HFFc6 (cell line): ENCODE measurements around the gene PDSS1. TPM values are rescaled to one million over a fixed set of nuclear protein-coding genes. Genes with fewer than 3 reads are reported as not detected.

Source experiments
- DNase-seq: peaks from one replicate; pipeline ENCODE4 v3.0.0-alpha.2; 2018
- H3K27ac Mint-ChIP-seq: 2 replicates; pipeline ENCODE4 v1.8.0; 2020; ENCODE audit warnings: mild to moderate bottlenecking, mixed read lengths
- H3K27me3 Mint-ChIP-seq: 2 replicates; pipeline ENCODE4 v1.8.0; 2021; ENCODE audit warnings: mild to moderate bottlenecking, moderate library complexity, mixed read lengths; ENCODE audit not compliant: insufficient read depth
- H3K36me3 Mint-ChIP-seq: 2 replicates; pipeline ENCODE4 v1.8.0; 2021; ENCODE audit warnings: low read depth, mixed read lengths
- H3K4me1 Mint-ChIP-seq: 2 replicates; pipeline ENCODE4 v1.8.0; 2020; ENCODE audit warnings: low read depth, mixed read lengths
- H3K4me3 Mint-ChIP-seq: 2 replicates; pipeline ENCODE4 v1.8.0; 2020; ENCODE audit warnings: mild to moderate bottlenecking, moderate library complexity, mixed read lengths
- H3K9me3 Mint-ChIP-seq: 2 replicates; pipeline ENCODE4 v1.8.0; 2020; ENCODE audit warnings: mild to moderate bottlenecking, mixed read lengths
- CTCF ChIP-seq: fragments of 200-600 bp; sonication (generic); IDR thresholded peaks from 2 replicates; pipeline ENCODE4 v1.5.0; 2021; ENCODE audit warnings: antibody characterized with exemption, mild to moderate bottlenecking
- total RNA-seq, 6 experiments: library from RNA; stranded (reverse); fragmentation: NEBNext Ultra II Directional; extraction: Animal tissue kit (Norgen Biotek cat#: 25700); gene quantifications; 2 replicates in 1 of 6; 3 replicates in 5 of 6; pipeline ENCODE4 v1.2.3, GENCODE V29; 2021

PDSS1 gene
- total RNA-seq, 6 experiments from 2014 or later: 5.0 to 9.7 (median 7.5) TPM

- Mint-ChIP-seq H3K4me3 (peak overlapping the region; percentile 94), H3K27me3 (no peaks in the 10 kb centered on the region), H3K27ac (peak overlapping the region; percentile 89), H3K9me3 (no peaks in the 10 kb centered on the region), H3K36me3 (peaks cover 10% of the 10 kb centered on the region; the same call in 1 of the 2 replicates), H3K4me1 (peaks cover 42% of the 10 kb centered on the region)
- no peak for DNase-seq
- TF ChIP-seq CTCF: no peak
Measured at GRCh38 chr10:26696786-26697162, 727 bp upstream of the PDSS1 start.

- no peak for DNase-seq
- H3K4me3 Mint-ChIP-seq: peak overlapping the region; percentile 94
- H3K4me1 Mint-ChIP-seq: peaks cover 54% of the 10 kb centered on the region
- TF ChIP-seq CTCF: no peak
- peaks cover 18% of the 10 kb centered on the region for H3K36me3 Mint-ChIP-seq
- peak overlapping the region; percentile 53 for H3K27ac Mint-ChIP-seq
- no peaks in the 10 kb centered on the region for H3K9me3 Mint-ChIP-seq
- H3K27me3 Mint-ChIP-seq: no peaks in the 10 kb centered on the region
Measured at GRCh38 chr10:26697922-26698608, 564 bp downstream of the PDSS1 start.

GRCh38 chr10:26698909-26699308 lies 1.4 kb downstream of the PDSS1 start:
- peak overlapping the region; percentile 94 for H3K4me3 Mint-ChIP-seq
- DNase-seq: no peak
- H3K4me1 Mint-ChIP-seq: peaks cover 56% of the 10 kb centered on the region
- H3K36me3 Mint-ChIP-seq: peaks cover 18% of the 10 kb centered on the region
- no peaks in the 10 kb centered on the region for H3K9me3 Mint-ChIP-seq
- no peaks in the 10 kb centered on the region for H3K27me3 Mint-ChIP-seq
- TF ChIP-seq CTCF: no peak
- peak overlapping the region; percentile 18; the same call in 1 of the 2 replicates for H3K27ac Mint-ChIP-seq

DNA sequence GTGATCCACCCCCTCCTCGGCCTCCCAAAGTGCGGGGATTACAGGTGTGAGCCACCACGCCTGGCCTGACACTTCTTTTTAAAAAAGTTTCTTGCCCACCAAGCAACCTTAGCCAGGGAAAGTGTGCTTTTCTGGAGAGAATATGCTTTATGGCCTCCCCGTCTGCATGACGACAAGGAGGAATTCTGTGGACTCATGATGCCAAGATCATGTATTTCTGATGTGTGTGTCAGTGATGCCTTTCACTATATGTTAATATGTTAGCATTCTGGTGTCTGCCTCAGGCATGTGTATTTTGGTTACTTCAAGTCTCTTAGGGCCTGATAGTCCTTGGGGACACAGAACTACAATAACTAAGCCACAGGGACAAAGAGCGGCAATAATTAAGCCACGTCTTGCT lies 2.1 kb downstream of the PDSS1 start:
- H3K9me3 Mint-ChIP-seq: no peaks in the 10 kb centered on the region
- peaks cover 50% of the 10 kb centered on the region for H3K4me1 Mint-ChIP-seq
- TF ChIP-seq CTCF: no peak
- no peak overlapping the region for H3K27ac Mint-ChIP-seq
- no peaks in the 10 kb centered on the region for H3K27me3 Mint-ChIP-seq
- DNase-seq: no peak
- no peak overlapping the region for H3K4me3 Mint-ChIP-seq
- peaks cover 18% of the 10 kb centered on the region for H3K36me3 Mint-ChIP-seq

DNA sequence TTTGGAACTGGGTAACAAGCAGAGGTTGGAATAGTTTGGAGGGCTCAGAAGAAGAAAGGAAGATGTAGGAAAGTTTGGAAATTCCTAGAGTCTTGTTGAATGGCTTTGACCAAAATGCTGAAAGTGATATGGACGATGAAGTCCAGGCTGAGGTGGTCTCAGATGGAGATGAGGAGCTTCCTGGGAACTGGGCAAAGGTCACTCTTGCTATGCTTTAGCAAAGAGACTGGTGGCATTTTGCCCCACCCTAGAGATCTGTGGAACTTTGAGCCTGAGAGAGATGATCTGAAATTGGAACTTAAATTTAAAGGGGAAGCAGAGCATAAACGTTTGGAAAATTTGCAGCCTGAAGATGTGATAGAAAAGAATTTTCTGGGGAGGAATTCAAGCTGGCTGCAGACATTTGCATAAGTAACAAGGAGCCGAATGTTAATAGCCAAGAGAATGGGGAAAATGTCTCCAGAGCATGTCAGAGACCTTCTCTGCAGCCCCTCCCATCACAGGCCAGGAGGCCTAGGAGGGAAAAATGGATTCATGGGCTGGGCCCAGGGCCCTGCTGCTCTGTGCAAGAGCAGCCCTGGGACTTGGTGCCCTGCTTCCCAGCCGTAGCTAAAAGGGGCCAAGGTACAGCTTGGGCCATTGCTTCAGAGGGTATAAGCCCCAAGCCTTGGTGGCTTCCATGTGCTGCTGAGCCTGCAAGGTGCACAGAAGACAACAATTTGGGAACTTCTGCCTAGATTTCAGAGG lies 3.6 kb downstream of the PDSS1 start:
- H3K27me3 Mint-ChIP-seq: no peaks in the 10 kb centered on the region
- TF ChIP-seq CTCF: no peak
- H3K4me1 Mint-ChIP-seq: peaks cover 41% of the 10 kb centered on the region
- no peak overlapping the region for H3K27ac Mint-ChIP-seq
- DNase-seq: no peak
- H3K4me3 Mint-ChIP-seq: no peak overlapping the region
- H3K36me3 Mint-ChIP-seq: peaks cover 20% of the 10 kb centered on the region
- H3K9me3 Mint-ChIP-seq: no peaks in the 10 kb centered on the region
